CD4-positive, alpha-beta T cell treated with Interleukin-4 for 4 hours (primary cell): ENCODE results near the gene REXO5.

ENCODE experiments used
- DNase-seq: peaks from one replicate; pipeline ENCODE4 v3.0.0-alpha.2; 2020

REXO5 gene

GRCh38 chr16:20803561-20804214 lies 2.6 kb upstream of the REXO5 start:
- no peak for DNase-seq

DNA sequence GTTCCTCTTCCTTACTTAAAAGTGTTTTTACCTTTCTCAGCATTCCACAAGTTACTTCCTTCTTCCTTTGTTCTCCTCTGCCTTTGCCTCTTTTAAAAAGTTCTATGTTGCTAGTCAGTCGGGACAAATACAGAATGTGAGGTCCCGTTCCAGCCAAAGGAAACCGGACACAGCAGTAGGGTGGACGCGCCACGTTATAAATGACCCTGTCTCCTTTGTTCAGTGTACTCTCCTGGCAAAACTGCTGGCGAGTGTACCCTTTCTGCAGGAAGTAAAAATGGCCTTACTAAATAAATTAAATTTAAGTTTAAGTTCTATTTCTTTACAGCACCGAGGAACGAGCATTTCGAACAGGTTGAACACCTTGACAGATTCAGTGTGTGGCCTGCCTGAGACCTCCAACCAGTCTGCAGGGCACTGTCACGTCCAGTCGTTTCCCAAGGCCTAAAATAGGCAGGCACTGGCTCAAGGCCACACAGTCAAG lies 601 bp upstream of the REXO5 start:
- peak; percentile 6 for DNase-seq

DNA sequence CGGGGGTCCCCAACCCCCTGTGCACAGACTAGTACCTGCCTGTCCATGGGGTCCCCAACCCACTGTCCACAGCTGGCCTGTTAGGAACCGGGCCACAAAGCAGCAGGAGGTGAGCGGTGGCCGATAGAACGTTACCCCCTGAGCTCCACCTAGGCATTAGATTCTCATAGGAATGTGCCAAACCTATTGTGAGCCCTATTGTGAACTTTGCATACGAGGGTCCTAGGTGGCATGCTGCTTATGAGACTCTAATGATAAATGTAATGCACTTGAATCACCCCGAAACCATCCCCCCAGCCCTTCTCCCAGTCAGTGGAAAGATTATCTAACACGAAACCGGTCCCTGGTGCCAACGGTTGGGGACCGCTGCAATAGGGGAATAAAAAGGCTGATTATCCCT lies 1.5 kb downstream of the REXO5 start:
- DNase-seq: no peak

DNA sequence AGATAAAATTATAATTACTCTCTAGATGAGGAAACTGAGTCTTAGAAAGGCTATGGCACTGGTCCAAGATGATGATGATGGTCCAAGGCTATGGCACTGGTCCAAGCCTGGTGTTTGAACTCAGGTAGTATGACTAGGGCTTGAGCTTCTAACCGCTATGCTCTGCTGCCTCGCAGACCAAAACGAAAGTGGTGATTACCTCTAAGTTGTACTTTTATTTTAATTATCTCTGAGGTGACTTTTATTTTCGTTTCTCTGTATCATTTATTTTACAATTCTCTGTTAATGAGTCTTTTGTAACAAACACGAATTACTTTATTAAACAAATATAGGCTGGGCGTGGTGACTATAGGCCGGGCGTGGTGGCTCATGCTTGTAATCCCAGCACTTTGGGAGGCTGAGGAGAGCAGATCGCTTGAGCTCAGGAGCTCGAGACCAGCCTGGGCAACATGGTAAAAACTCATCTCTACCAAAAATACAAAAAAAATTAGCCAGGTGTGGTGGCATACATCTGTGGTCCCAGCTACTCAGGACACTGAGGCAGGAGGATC lies 5.6 kb downstream of the REXO5 start:
- DNase-seq: no peak

- DNase-seq: no peak
These were observed 6.2 kb downstream of the REXO5 start for GRCh38 chr16:20812510-20812909.

- no peak for DNase-seq
These were observed 8.5 kb downstream of the REXO5 start for GRCh38 chr16:20814784-20815183.

DNA sequence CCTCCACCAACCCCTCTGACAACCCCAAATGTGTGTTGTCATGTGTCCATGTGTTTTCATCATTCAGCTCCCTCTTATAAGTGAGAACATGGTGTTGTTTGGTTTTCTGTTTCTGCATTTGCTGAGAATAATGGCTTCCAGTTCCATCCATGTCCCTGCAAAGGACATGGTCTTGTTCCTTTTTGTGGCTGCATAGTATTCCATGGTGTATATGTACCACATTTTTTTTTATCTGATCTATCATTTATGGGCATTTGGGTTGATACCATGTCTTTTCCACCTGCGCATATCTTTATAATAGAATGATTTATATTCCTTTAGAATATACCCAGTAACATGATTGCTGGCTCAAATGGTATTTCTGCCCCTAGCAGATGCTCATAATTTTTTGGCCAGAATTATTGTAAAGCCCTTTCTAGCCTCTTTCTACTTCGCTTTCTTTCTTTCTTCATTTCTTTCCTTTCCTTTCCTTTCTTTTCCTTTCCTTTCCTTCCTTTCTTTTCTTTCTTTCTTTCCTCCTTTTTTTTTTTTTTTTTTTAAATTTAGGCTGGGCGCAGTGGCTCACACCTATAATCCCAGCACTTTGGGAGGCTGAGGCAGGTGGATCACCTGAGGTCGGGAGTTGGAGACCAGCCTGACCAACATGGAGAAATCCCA lies 12.7 kb downstream of the REXO5 start:
- no peak for DNase-seq

DNA sequence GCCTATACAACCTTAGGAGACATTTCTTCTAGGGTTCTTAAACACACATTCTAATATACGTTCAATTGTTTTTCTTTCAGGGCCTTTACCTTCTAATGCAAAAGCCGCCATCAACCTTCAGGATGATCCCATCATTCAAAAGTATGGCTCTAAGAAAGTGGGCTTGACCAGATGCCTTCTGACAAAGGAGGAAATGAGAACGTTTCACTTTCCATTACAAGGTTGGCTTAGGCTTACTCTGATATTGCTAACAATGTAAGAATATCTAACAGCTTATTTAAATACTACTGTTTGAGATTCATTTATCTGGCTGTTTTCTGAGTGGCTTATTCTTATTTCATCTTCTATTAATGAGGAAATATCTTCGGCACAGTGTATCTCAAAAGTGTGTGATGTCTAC lies 15.4 kb downstream of the REXO5 start:
- no peak for DNase-seq

DNA sequence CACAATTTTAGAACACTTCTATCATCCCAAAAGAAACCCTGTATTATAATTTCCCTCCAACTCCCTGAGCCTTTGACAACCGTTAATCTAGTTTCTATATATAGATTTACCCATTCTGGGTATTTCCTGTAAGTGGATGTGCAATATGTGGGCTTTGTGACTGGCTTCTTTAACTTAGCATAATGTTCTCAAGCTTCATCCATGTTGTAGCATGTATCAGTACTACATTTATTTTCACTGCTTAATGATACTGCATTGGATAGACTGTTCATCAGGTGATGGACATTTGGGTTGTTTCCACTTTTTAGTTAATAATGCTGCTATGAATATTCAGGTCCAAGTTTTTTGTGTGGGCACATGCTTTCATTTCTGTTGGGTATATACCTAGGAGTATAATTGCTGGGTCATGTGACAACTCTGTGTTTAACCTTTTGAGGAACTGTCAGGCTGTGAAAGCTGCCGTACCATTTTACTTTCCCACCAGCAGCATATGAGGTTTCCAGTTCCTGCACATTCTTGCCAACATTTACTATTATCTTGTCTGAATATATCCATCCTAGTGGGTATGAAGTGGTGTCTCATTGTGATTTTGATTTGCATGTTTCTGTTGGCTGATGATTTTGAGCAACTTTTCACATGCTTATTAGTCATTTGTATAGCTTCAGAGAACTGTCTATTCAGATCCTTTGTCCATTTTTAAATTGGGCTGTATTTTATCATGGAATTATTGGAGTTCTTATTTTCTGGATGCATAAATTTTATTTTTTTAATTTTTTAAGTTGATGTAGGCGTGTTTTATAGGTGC lies 16.4 kb downstream of the REXO5 start:
- DNase-seq: no peak

DNA sequence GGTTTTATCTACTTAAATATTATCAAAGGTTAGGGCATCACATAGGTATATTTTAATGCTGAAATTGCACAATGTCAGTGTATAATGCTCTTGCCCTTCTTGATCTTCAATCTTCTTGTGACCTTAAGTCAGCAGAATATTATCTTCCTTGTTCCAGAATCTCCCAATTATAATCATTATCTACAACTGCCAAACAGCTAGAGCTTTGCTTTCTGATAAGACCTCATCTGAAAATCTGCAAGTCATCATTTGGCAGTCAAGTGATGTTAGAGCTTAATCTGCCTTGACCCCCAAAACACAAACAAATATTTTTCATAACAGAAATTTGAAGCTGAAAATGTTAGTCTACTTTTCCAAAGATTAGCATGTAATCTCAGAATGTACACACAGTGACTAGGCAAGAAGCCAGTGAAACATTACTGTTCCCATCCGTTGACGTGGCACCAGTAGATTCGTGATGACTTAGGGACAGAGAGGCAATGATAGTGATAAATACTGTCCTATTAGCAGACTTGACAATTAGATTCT lies 19.8 kb downstream of the REXO5 start:
- no peak for DNase-seq

- DNase-seq: no peak
These were observed 23.2 kb downstream of the REXO5 start for GRCh38 chr16:20829536-20829935.

- no peak for DNase-seq
These were observed 24.0 kb downstream of the REXO5 start for GRCh38 chr16:20830372-20830771.

GRCh38 chr16:20833086-20833485 lies 26.8 kb downstream of the REXO5 start:
- no peak for DNase-seq

GRCh38 chr16:20838240-20838639 lies 31.9 kb downstream of the REXO5 start:
- no peak for DNase-seq

- no peak for DNase-seq
These were observed 33.2 kb downstream of the REXO5 start for GRCh38 chr16:20839504-20839903.

- DNase-seq: no peak
These were observed 37.7 kb downstream of the REXO5 start for GRCh38 chr16:20844054-20844453.

GRCh38 chr16:20844588-20844987 lies 38.3 kb downstream of the REXO5 start:
- no peak for DNase-seq

DNA sequence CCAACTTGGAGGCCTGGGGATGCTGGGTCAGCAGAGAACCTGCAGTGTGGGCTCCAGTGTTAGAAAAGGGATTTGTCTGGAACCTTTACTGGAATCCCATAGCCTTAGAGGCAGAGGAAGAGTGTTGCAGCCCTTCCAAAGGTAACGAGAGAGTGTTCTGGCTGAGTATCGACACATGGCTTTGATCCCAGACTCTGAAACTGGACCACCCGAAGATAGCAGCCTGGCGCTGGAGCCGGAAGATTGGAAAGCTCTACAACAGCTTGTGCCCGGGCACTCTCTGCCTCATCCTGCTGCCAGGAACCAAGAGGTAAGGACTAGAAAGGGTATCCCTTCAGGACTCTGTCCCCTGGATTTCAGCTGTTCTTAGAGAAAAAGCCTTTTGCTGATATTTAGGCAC lies 39.7 kb downstream of the REXO5 start:
- DNase-seq: no peak

DNA sequence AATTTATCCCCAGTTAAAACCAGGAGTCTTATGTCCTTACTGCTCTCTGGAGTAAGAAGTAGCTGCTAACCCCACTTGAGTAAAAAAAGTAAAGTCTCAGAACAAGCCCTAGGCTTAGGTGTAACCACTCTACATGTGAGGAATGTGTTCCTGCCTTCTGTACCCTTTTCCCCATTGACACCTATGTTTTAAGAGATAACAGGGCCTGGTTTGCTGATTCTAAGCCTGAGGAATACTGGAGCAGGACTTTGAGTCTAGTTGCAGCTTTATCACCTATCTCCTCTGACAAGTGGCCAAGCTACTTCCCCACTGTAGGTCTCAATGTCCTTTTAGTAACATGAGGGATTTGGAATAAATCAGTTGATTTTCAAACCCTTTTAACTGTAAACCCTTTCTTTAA lies 40.2 kb downstream of the REXO5 start:
- no peak for DNase-seq

- no peak for DNase-seq
These were observed 41.2 kb downstream of the REXO5 start for GRCh38 chr16:20847550-20847949.

DNA sequence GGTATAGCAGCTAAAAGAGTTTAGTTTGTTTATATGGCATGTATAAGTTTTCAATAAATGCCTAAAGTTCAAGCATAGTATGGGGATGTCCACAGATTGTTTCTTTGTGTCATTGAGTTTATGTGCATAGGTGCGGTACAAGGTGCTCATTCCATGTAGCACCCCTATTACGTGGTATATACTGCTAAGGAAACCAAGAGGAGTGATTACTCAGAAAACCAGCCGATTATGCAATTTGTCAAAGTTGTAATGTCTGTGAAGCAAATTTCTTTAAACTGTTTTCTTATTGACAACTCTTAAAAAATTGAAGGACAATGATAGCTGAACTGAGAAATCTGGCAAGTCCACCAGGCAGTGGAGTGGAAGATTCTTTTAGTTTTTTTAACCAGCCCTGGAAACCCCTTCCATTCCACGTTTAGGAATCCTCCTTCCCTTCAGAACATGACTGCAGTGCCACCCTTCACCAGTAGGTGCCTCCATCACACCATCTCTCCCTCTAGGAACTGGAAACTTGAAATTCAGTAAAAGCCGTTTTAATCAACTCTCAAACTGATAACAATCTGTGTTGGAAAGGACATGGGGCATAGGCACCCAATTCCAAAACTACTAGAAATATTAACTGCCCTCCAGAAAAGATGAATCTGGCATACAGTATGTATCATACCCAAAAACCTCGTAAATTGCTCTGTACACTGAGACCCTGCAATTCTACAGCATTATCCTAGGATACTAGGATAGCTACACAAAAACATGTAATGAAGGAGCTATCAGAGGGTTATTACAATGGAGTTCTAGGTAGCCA lies 43.5 kb downstream of the REXO5 start:
- peak; percentile 66 for DNase-seq

- DNase-seq: no peak
These were observed 44.7 kb downstream of the REXO5 start for GRCh38 chr16:20850981-20851380.

GRCh38 chr16:20851601-20852000 lies 45.3 kb downstream of the REXO5 start:
- DNase-seq: no peak
